Neural progenitor cell (in vitro differentiated cells): Measurements from ENCODE around the gene RBFOX1. TPM values are rescaled to one million over a fixed set of nuclear protein-coding genes. Genes with fewer than 3 reads are reported as not detected.

Experiments used
- DNase-seq: peaks from one replicate; pipeline ENCODE4 v3.0.0-alpha.2; 2016; ENCODE audit warnings: low spot score
- H2AFZ ChIP-seq: fragments of 200-600 bp; sonication (generic); replicated peaks from 2 replicates; pipeline ENCODE4 v1.6.1; 2016; ENCODE audit warnings: antibody characterized with exemption
- H3F3A ChIP-seq: fragments of 200-600 bp; sonication (generic); 2 replicates; pipeline ENCODE4 v1.6.1; 2016; ENCODE audit warnings: antibody characterized with exemption, low read depth
- H3K27ac ChIP-seq: fragments of 200-600 bp; sonication (generic); 2 replicates; pipeline ENCODE4 v1.5.1; 2016; ENCODE audit warnings: mild to moderate bottlenecking
- H3K27me3 ChIP-seq: fragments of 200-600 bp; sonication (generic); 2 replicates; pipeline ENCODE4 v1.6.1; 2016; ENCODE audit warnings: mild to moderate bottlenecking, moderate library complexity
- H3K36me3 ChIP-seq: fragments of 200-600 bp; sonication (generic); 2 replicates; pipeline ENCODE4 v1.5.1; 2016
- H3K4me1 ChIP-seq: fragments of 200-600 bp; sonication (generic); 2 replicates; pipeline ENCODE4 v1.6.1; 2016; ENCODE audit warnings: mixed run types
- H3K4me2 ChIP-seq: fragments of 200-600 bp; sonication (generic); 2 replicates; pipeline ENCODE4 v1.6.1; 2016
- H3K4me3 ChIP-seq: fragments of 200-600 bp; sonication (generic); 2 replicates; pipeline ENCODE4 v1.5.1; 2016
- H3K79me2 ChIP-seq: fragments of 200-600 bp; sonication (generic); 2 replicates; pipeline ENCODE4 v1.6.1; 2016; ENCODE audit warnings: low read depth
- H3K9ac ChIP-seq: fragments of 200-600 bp; sonication (generic); 2 replicates; pipeline ENCODE4 v1.6.1; 2016
- H3K9me3 ChIP-seq: fragments of 200-600 bp; sonication (generic); 2 replicates; pipeline ENCODE4 v1.5.1; 2016; ENCODE audit warnings: low read depth
- H4K20me1 ChIP-seq: fragments of 200-600 bp; sonication (generic); 2 replicates; pipeline ENCODE4 v1.6.1; 2016; ENCODE audit warnings: low read depth
- H3K27ac Mint-ChIP-seq: 3 replicates; pipeline ENCODE4 v1.8.0; 2021; ENCODE audit warnings: mixed read lengths
- H3K27me3 Mint-ChIP-seq: 2 replicates; pipeline ENCODE4 v1.8.0; 2022; ENCODE audit warnings: low read depth, mild to moderate bottlenecking, inconsistent platforms, moderate library complexity, mixed read lengths; ENCODE audit not compliant: insufficient read depth
- H3K36me3 Mint-ChIP-seq: 3 replicates; pipeline ENCODE4 v1.8.0; 2021; ENCODE audit warnings: mixed read lengths
- H3K4me1 Mint-ChIP-seq: 3 replicates; pipeline ENCODE4 v1.8.0; 2021; ENCODE audit warnings: mixed read lengths
- H3K4me3 Mint-ChIP-seq: 3 replicates; pipeline ENCODE4 v1.8.0; 2021; ENCODE audit warnings: mild to moderate bottlenecking, moderate library complexity, mixed read lengths
- H3K9me3 Mint-ChIP-seq: 3 replicates; pipeline ENCODE4 v1.8.0; 2020; ENCODE audit warnings: mixed read lengths
- EZH2 ChIP-seq: fragments of 200-600 bp; sonication (generic); IDR thresholded peaks from 2 replicates; pipeline ENCODE4 v1.6.1; 2017; ENCODE audit warnings: antibody characterized with exemption, mild to moderate bottlenecking, moderate library complexity
- EZH2phosphoT487 ChIP-seq: fragments of 200-600 bp; sonication (generic); IDR thresholded peaks from 2 replicates; pipeline ENCODE4 v1.6.1; 2017; ENCODE audit warnings: antibody characterized with exemption
- total RNA-seq: library from RNA; depleted of rRNA; stranded (reverse); fragments of >200 nt; gene quantifications from 2 replicates; pipeline ENCODE4 v1.2.3, GENCODE V29; 2015; ENCODE audit warnings: low replicate concordance
- TF ChIP-seq, protein P1 (sequence below): fragments of 200-600 bp; sonication (generic); IDR thresholded peaks from 2 replicates; pipeline ENCODE4 v1.5.1; 2017; ENCODE audit warnings: antibody characterized with exemption, mild to moderate bottlenecking

RBFOX1 gene
- total RNA-seq, 1 donor from 2014 or later: 1.2 TPM

- Histone ChIP-seq H3K79me2 (no peaks in the 10 kb centered on the region), H3K27me3 (no peaks in the 10 kb centered on the region), H3K9me3 (no peaks in the 10 kb centered on the region), H3K36me3 (no peaks in the 10 kb centered on the region), H3K4me1 (peaks cover 13% of the 10 kb centered on the region), H3K4me3 (no peak overlapping the region), H3K4me2 (no peak overlapping the region), H3K27ac (no peak overlapping the region), H3K9ac (no peak overlapping the region), H2AFZ (no peak overlapping the region), H3F3A (no peaks in the 10 kb centered on the region), H4K20me1 (no peaks in the 10 kb centered on the region)
- Mint-ChIP-seq H3K27me3 (no peaks in the 10 kb centered on the region), H3K27ac (peak overlapping the region; percentile 47), H3K9me3 (no peaks in the 10 kb centered on the region), H3K4me3 (no peak overlapping the region), H3K36me3 (no peaks in the 10 kb centered on the region), H3K4me1 (peaks cover 65% of the 10 kb centered on the region)
- DNase-seq: no peak
- TF ChIP-seq EZH2phosphoT487 (no peak), EZH2 (no peak)
- TF ChIP-seq, protein P1, sequence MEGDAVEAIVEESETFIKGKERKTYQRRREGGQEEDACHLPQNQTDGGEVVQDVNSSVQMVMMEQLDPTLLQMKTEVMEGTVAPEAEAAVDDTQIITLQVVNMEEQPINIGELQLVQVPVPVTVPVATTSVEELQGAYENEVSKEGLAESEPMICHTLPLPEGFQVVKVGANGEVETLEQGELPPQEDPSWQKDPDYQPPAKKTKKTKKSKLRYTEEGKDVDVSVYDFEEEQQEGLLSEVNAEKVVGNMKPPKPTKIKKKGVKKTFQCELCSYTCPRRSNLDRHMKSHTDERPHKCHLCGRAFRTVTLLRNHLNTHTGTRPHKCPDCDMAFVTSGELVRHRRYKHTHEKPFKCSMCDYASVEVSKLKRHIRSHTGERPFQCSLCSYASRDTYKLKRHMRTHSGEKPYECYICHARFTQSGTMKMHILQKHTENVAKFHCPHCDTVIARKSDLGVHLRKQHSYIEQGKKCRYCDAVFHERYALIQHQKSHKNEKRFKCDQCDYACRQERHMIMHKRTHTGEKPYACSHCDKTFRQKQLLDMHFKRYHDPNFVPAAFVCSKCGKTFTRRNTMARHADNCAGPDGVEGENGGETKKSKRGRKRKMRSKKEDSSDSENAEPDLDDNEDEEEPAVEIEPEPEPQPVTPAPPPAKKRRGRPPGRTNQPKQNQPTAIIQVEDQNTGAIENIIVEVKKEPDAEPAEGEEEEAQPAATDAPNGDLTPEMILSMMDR: no peak
Observed at GRCh38 chr16:7438601-7439000, 106.0 kb downstream of the RBFOX1 start.

- no peak overlapping the region for H3K9ac ChIP-seq
- H3K27ac Mint-ChIP-seq: no peak overlapping the region
Observed at GRCh38 chr16:7439518-7439917, 106.9 kb downstream of the RBFOX1 start.

GRCh38 chr16:7440886-7441400, 108.3 kb downstream of the RBFOX1 start:
- DNase-seq: no peak
- no peaks in the 10 kb centered on the region for H3K27me3 ChIP-seq
- no peaks in the 10 kb centered on the region for H4K20me1 ChIP-seq
- no peaks in the 10 kb centered on the region for H3F3A ChIP-seq
- no peak overlapping the region for H3K4me2 ChIP-seq
- peaks cover 13% of the 10 kb centered on the region for H3K4me1 ChIP-seq
- Mint-ChIP-seq H3K27ac (peak overlapping the region; percentile 47), H3K36me3 (no peaks in the 10 kb centered on the region), H3K27me3 (no peaks in the 10 kb centered on the region), H3K9me3 (no peaks in the 10 kb centered on the region), H3K4me1 (peaks cover 77% of the 10 kb centered on the region), H3K4me3 (no peak overlapping the region)
- no peaks in the 10 kb centered on the region for H3K79me2 ChIP-seq
- H3K36me3 ChIP-seq: no peaks in the 10 kb centered on the region
- no peaks in the 10 kb centered on the region for H3K9me3 ChIP-seq
- H3K4me3 ChIP-seq: no peak overlapping the region
- H3K9ac ChIP-seq: no peak overlapping the region
- no peak overlapping the region for H2AFZ ChIP-seq
- no peak overlapping the region for H3K27ac ChIP-seq
- no peak for TF ChIP-seq EZH2
- TF ChIP-seq EZH2phosphoT487: no peak
- TF ChIP-seq, protein P1: no peak

More at GRCh38 chr16:7439518-7439917, 106.9 kb downstream of the RBFOX1 start:
- peaks cover 71% of the 10 kb centered on the region for H3K4me1 Mint-ChIP-seq
- no peak overlapping the region for H2AFZ ChIP-seq
- H3K36me3 Mint-ChIP-seq: no peaks in the 10 kb centered on the region
- H3K27me3 Mint-ChIP-seq: no peaks in the 10 kb centered on the region
- DNase-seq: no peak
- H3K4me3 Mint-ChIP-seq: no peak overlapping the region
- no peaks in the 10 kb centered on the region for H4K20me1 ChIP-seq
- H3K9me3 Mint-ChIP-seq: no peaks in the 10 kb centered on the region
- no peaks in the 10 kb centered on the region for H3F3A ChIP-seq
- H3K27ac ChIP-seq: no peak overlapping the region
- no peak overlapping the region for H3K4me2 ChIP-seq
- no peaks in the 10 kb centered on the region for H3K9me3 ChIP-seq
- no peaks in the 10 kb centered on the region for H3K36me3 ChIP-seq
- H3K27me3 ChIP-seq: no peaks in the 10 kb centered on the region
- peaks cover 13% of the 10 kb centered on the region for H3K4me1 ChIP-seq
- TF ChIP-seq EZH2phosphoT487 (no peak), EZH2 (no peak)
- TF ChIP-seq, protein P1: no peak
- no peaks in the 10 kb centered on the region for H3K79me2 ChIP-seq
- H3K4me3 ChIP-seq: no peak overlapping the region
